Pons (tissue), 1 donor: ENCODE measurements around the gene CDH23.

Source experiments
- DNase-seq: peaks from one replicate; pipeline ENCODE4 v3.0.0-alpha.2; 2016; ENCODE audit warnings: low spot score

CDH23 gene

DNA sequence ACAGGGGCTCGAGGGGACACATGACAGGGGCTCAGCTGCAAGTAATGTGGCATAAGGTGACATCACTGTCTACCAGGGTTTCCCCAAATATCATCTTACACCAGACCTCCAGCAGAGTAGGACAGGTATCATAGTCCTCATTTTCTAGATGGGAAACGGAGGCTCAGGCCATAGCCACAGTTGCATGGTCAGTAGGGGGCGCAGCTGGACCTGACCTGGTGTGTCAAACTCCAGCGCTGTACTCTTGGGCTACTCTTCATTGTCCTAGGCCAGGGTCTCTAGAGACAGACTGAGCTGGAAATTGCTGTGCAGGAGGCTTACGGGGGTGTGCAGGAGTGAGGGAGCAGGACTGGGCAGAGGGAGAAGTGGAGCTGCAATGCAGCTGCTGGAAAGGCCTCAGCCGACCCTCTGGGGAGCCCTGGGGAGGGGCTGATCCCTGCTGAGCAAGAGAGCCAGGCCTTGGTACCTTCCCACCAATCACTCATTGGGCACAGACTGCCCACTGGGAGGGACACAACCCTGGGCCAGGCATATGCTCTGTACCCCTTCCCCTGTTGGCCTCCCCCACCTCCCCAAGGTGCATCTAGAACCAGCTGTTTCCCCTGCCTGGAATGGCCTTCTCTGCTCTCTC, 89.9 kb downstream of the CDH23 start:
- no peak for DNase-seq

DNA sequence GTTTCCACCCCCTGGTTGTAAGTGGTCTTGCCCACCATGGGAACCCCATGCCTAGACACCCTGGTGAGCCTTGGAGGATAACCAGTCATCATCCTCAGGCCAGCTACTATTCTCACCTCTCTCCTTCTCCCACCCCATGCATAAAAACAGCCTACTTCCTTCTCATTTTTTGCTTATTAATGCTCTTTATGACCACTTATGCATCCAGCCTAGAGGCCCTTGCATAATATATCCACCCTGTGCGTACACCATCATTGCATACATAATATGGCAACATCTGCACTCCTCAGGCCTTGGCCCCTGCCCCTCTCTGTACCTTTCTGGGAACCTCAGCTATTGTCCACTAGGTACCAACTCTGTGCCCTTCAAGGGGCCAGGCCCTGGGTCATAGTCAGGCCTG, 91.0 kb downstream of the CDH23 start:
- DNase-seq, result no peak

DNA sequence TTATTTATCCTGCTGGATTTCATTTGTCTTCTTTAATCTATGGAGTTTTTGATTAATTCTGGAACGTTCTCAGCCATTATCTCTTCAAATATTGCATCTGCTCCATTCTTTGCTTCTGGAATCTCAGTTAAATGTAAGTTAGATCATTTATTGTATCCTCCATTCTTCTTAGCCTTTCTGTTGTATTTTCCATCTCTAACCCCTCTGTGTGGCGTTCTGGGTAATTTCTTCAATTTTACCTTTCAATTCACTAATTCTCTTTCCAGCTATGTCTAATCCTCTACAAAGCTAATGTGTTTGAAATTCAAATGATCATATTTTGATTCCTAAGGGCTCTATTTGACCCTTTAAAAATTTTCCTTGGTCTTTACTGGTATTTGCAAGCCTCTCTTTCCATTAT, 92.4 kb downstream of the CDH23 start:
- DNase-seq, result no peak

DNA sequence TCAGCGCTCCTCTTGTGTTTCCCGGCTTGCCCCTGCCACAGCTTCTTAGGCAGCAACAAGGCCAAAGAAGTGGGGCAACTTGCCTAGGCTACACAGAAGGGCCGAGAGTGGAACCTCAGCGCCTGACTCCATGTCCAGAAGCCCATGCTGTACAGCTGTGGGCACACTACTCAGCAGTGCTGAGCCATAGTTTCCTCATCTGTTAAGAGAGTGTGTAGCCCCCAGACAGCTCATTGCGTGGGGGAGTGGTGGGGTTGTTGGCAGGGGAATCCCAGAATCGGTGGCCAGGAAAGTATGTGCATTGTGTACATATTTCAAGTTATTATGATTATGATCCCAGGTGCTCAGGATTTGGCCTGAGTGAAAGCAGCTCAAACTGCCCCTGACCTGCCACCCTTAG, 96.2 kb downstream of the CDH23 start:
- no peak for DNase-seq

DNA sequence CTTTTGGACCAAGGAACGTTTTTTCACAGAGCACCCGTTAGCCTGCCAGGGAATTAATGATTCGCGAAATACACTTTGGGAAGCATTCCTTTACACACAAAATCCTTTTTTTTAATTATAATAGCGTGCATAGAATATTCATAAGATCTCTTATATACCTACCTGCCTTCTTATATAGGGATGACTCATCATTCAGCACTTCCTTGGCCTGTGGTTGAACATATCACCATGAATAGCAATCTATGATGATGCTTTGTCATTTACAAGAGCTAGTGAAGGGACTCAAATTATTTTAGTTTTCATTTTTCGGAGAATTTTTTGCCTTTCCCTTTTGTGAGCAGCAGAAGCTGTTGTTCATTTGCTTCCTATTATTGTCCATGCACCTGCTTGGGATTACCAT, 97.0 kb downstream of the CDH23 start:
- no peak for DNase-seq

DNA sequence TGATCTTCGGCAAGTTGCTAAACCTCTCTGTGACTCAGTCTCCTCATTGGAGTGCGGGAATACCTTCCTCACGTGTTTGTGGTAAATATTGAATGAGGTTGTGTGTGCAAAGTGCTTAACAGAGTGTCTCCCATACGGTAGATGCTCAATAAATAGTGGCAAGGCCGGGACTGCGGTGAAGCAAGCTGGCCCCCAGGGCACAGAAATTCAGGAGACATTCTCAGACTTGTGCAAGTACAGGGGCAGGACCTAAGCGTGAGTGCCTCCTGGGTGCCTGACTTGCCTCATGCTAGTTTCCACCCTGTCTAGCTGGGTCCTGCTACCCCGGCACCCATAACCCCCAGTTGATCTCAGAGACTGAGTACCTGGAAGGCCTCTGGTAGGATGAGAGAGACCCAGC, 97.8 kb downstream of the CDH23 start:
- no peak for DNase-seq

DNA sequence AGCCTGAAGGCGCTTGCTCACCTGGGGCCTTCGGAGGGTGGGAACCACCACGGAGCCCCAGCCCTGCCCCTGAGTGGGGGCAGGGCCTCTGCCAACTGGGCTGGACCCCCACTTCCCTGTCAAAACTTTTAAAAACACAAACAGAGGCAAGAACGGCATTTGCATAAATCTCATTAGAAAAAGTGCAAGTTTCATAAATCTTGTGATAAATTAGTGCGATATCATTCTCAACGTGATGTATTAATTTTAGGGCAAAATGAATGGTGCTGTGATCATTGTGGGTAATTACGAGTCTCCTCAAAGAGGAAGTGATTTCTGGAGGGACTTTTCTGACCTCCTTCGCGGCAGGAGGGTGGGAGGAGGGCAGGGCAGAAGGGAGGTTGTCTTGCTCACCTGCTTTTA, 98.3 kb downstream of the CDH23 start:
- DNase-seq, result no peak

DNA sequence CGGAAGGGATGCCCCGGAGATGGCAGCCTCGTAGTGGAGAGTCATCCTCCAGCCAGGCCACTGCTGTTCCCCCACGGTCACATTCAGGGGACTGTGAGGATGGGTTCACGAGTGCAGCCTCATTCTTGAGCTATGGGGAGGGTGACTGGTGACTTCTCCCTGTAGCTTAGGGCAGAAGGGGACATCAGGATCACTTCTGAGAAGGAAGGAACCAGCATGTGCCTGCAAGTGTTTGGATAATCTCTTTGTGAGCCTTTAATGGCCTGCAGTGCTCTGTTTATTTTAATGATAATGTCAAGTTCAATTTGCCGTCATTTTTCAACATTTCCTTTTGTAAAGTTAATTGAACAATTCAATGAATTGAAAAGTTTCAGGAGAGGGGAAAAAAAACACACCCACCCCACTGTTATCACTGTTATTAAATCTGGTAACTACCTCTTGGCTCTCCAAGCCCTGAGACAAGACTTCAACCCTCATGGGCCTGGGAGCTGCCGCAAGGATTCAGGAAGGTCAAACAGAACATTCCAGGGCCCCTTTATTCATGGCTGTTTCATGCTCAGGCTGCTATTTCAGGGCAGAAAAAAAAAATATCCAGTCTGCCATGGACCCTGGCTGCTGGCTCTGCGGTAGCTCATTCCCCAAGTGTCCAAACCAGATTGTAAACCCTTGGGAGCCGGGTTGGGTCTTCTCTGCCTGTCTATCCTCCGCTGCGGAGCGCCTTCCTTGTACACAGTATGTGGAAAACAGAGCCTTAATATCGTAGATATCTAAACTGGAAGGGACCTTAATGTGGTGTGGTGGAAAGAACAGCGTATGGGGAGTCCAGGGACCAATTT, 100.4 kb downstream of the CDH23 start:
- no peak for DNase-seq

DNA sequence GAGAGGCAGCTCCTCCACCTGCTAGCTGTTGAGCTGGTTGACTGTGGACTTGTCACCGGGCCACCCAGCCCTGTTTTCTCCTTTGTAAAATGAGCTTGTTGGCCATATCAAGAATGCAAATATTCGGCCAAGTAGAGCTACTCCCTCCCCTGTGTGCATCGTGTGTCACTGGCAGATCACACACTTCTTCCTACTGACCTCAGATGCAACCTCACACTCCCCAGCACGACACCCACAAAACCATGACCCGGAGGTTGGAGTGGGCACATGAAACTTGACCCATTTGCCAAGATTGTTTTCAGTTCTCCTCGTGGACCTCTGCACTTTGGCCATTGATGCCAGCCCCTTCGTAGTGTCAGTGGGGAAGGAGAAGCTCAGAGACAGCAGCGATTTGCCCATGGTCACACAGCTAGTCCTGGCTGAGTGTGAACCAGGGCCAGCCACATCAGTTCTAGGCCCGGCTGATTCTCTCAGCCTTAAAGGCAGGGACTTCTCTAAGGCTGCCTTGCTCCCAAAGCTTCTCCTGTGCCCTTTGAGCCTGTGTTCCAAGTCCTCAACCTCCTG, 101.1 kb downstream of the CDH23 start:
- DNase-seq, result no peak

DNA sequence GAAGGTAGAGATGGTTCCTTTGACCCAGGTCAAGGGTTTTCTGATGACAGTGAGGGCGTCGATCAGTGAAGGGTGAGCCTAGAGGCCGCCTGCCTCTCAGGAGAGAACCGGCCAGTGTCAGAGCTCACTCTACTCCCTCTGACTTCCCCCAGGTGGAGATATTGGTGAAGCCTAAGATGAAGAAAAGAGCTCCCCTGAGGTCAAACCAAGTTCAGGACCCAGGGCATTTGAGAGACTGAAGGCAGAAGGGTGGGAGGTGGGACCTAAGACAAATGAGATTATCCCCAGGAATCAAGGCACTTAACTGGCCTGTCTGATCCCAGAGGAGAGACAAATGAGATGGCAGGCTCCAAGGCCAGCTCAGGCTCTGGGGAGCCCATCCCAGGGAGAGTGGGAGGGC, 104.7 kb downstream of the CDH23 start:
- no peak for DNase-seq

DNA sequence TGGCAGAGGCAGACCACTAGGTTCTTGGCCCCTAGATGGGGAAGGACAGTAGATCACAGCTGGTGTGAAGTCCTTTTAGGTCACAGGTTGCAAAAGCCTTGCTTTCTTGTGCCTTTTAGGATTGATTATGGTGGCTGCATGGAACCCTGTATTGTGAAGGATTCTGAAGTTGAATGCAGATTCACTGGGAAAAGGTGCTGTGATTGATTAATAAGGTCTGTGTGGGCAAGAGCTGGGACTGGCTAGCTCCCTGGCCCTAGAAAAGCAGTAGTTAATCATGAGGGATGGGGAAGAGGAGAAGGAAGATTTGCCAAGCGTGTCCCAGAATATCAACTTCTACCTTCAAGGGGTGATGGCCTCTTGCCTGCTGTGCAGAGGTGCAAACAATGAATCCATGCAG, 105.5 kb downstream of the CDH23 start:
- no peak for DNase-seq

DNA sequence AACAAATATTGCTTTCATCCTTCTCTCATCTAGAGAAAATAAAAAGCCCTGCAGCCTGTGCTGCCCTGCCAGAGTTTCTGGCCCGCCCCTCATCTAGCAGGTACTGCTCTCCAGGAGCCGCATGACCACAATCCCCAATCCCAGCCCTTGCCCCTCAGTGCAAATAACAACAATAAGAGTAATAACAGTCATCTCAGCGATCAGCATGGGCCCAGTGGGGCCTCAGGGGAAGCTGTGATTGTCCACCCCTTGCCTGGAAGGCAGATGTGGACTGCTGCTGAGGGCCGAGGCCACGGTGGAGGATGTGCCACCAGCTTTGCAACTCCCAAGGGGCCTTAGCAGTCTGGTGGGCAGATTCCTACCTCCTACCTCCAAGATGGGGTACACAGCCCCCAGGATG, 106.1 kb downstream of the CDH23 start:
- no peak for DNase-seq

DNA sequence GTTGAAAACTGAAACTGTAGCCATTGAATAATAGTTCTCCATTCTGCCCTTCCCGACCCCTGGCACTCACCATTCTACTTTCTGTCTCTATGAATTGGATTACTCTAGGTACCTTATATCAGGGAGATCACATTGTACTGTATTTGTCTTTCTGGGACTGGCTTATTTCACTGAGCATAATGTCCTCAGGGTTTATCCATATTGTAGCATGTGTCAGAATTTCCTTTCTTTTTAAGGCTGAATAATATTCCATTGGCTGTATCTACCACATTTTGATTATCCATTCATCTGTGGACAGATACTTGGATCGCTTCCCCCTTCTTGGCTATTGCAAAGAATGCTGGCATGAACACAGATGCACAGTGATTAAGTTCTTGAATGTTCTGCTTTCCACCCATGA, 107.4 kb downstream of the CDH23 start:
- no peak for DNase-seq

DNA sequence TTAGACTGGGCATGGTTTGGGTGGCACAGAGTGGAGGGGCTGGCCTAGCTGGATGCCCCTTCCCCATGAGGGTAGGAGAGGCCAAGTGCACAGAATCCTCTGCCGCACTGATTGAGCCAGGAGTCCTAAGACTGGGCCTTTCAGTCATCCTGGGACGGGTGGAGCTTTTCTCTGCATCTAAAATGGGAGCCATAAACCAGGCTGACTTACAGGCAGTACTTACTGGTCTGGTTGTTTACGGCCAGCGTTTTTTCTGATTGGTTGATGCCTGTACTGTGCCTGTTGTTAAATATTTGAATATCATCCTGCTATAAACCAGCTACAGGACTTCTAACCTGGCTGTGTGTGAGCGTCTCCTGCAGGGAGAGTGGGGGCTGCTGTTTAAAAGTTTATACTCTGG, 107.8 kb downstream of the CDH23 start:
- no peak for DNase-seq

DNA sequence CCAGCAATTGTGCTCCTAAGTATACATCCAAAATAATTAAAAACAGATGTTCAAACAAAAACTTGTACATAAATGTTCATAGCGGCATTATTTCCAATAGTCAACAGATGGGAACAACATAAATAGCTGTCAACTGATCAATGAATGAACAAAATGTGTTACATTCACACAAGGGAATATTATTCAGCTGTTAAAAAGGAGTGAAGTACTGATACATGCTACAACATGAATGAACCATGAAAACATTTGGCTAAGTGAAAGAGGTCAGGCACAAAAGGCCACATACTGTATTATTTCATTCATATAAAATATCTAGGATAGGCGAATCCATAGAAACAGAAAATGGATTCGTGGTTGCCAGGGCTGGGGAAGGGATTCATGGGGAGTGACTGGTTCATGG, 109.1 kb downstream of the CDH23 start:
- no peak for DNase-seq

DNA sequence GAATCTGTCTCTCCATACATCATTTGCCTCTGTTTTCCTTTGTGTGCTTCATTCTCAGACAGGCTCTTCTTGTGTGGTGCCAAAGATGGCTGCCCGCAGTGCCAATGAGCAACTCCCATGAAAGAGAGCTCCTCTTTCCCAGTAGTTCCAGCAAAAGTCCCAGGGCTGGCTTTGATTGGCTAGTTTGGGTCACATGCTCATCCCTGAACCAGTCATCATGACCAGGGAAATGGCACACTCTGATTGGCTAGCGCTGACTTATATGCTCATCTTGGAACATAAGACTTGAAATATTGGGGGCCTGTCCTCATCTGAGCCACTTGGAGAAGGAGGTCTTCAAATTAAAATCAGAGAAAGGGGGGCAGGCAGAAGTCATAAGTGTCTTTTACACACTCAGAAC, 112.7 kb downstream of the CDH23 start:
- DNase-seq, result no peak

DNA sequence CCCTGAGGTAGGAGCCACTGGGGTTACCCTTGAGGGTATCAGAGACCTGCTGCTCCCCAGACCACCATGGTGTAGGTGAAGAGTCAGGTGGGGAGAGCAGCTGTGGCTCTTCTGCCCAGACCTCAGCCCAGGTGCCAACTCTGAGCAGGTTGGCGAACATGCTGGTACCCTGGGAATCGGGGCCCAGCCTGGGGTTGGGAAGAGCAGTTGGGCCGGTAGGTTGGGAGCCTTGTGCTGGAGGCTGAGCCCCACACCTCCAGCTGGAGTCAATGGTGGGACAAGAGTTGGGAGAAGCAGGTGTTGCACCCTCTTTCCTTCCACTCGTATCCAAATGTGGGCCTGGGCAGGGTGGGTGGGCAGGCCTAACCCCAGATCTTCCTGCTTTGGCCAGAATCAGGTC, 114.5 kb downstream of the CDH23 start:
- DNase-seq, result no peak

DNA sequence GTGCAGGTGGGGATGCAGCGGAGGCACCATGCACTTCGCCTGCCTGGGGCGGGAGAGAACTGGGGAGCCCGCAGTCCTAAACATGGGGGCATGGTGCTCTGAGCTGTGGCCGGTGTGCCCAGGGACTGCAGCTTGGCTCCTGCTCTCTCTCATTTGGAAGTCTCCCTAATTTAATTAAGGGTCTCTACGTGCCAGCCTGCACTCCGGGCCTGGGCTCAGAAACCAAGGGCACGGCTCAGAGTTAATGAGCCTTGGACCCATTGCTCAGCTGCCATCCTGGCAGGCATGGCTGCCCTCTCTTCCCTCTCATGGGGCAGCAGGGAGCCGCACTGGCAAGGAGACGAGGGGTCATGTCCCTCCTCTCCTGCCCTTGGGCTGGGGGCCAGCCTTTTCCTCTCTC, 115.6 kb downstream of the CDH23 start:
- no peak for DNase-seq

DNA sequence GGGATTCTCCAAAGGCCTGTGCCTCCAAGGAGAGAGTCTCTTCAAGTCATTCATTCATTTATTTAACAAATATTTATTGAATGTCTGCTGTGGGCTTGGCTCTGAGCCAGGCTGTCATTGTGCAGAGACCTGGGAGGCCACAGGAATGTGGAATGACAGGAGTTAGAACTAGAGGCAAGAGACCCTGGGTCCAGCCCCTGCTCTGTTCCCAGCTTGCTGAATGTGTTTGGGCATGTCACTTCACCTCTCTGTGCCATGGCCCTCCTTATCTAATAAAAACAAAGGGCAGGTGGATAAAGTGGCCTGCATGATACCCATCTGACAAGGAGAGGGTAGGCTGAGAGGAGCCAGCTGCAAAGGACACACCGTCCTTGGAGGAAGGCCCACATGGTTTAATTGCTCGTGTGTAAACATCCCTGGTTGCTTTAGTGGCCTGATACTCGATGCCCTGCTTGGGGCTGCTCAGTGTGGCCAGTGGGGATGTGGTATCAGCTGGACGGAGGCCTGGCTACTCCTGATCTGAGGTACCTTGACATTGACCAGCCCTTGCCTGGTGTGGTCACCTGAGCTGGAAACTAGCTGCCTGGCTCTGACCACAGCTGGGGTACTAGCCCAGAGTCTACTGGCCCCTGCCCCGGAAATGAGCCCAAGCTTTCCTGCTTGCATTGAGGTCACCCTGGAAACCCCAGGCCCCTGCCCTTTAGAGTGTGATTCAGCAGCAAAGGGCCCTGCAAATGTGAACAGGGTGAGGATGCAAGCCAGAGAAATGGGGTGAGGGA, 116.2 kb downstream of the CDH23 start:
- no peak for DNase-seq

DNA sequence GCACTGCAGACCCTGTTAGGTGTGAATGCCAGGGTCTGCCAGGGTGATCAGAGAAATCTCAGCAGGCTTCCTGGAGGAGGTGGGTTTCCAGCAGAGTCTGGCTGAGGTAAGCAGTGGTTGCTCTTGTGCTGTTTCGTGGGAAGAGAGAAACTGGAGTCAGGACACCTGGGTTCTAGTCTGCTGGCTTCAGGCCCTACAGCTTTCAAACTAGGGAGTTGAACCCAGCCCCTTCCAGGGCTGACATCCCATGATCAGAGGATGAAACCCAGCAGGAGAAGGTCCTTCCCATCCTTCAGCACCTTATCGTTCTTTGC, 116.8 kb downstream of the CDH23 start:
- DNase-seq, result no peak

DNA sequence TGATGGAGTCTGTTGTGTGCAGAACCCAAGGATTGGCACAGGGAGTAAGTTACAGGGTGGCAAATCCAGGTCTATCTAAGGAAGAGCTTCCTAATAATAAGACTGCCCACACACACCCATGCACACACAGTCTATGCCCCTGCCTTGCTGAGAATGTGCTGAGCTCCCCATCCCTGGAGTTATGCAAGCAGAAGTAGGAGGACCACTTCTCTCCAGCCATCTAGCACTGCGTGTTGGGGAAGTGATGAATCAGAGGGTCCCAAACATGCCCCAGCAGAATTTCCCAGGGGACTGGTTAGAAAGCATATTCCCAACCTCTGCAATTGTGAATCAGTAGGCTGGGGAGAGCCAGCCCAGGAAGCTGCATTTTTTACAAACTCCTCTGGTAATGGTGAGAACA, 117.2 kb downstream of the CDH23 start:
- no peak for DNase-seq

DNA sequence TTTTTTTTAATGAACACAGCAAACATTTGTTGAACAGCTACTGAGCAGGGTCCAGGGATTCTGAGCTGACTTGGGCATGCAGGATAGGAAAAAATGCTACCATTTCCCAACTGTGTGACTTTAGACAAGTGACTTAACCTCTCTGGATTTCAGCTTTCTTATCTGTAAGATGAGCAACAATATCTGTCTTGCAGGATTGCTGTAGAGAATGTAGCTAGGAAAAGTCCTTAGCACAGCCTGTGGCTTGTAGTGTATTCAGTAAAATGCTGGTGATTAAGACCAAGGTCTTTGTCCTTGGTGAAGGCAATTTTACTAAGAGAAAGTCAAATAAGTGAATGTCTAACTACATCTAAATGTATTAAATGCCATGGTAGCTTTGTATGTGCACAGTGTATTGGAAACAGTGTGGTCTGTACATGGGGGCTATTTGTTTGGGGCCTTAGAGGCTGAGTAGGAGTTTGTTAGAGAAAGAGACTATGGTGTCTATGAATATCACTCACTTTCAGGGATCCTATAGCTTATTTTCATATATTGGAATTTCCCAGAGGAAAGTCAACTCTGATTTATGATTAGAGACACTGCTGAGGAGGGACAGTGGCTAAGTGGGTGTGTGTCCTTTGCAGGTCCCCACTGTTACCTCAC, 118.9 kb downstream of the CDH23 start:
- no peak for DNase-seq

DNA sequence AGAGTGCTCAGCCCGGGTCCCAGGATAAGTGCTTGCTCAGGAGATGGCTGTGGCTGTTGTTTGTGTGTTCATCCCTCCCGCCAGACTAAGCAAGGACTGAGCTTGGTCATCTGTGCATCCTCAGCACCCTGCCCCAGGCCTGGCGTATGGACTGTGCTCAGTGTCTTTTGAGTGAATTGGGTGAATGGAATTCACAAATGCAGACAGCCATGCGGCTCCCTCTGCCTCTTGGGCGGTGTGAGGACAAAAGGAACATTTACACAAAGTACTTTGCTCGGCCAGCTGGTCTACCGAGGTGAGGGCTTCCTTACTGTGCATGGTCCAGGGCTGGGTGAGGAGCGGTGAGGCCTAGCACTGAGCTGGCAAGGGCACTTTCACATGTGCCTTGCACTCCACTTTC, 120.2 kb downstream of the CDH23 start:
- no peak for DNase-seq
